Measurements from ENCODE around the gene KPNA2. TPM values are rescaled to one million over a fixed set of nuclear protein-coding genes. Genes with fewer than 3 reads are reported as not detected.
A peak's percentile ranks its signal among the peaks of the same experiment; 100 is the strongest.

Gene KPNA2
- polyA plus RNA-seq, 1 donor (not counting 4 experiments of a cell fraction or from before 2014, with no cell fraction given), result 186 TPM

DNA sequence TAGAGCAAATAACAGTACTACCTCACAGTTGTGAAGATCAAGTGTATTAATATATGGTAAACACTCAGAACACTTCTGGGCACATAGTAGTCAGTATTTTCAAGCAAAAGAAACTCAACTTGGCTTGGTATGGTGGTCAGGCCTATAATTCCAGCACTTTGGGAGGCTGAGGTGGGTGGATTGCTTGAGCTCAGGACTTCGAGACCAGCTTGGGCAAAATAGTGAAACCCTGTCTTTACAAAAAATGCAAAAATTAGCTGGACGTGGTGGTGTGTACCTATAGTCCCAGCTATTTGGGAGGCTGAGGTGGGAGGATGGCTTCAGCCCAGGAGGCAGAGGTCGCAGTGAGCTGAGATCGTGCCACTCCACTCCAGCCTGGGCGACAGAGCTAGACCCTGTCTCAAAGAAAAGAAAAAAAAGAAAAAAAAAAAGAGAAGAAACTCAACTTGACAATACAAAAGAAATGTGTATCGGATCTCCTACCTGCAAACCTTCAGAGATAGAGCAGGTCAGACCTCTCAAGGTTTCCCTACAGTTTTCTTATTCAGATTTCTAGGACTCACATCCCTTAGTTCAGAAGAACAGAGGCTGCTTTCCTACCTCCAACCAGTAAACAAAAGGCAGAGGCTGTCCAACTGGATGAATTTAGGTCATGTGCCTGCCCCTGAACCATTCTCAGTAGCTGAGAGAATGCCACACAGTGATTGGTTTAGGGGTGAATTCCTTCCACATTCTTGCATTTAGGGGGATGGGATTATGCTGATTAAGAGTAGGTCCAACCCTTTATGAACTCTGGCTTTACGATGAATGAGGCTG, 1.7 kb upstream of the KPNA2 start:
- Histone ChIP-seq H3K4me1 (ENCODE audit: control insufficient read depth, extremely low read depth, insufficient read depth, low read length) (peaks cover 16% of the 10 kb centered on the region), H3K4me2 (ENCODE audit: control insufficient read depth, extremely low read depth, insufficient read depth, low read depth, low read length) (no peak overlapping the region), H3K4me3 (ENCODE audit: control insufficient read depth in 2 of 3, extremely low read depth in 1 of 3, insufficient read depth in 2 of 3, low read depth in 1 of 3, low read length in 3 of 3) (no peak overlapping the region), H4K20me1 (ENCODE audit: control insufficient read depth, extremely low read depth, insufficient read depth, low read length) (no peaks in the 10 kb centered on the region), H3K27ac (ENCODE audit: control insufficient read depth, insufficient read depth, low read length) (no peak overlapping the region), H3K79me2 (ENCODE audit: control insufficient read depth, insufficient read depth, low read length) (peaks cover 32% of the 10 kb centered on the region), H3K9me1 (ENCODE audit: control insufficient read depth, extremely low read depth, insufficient read depth, low read length) (no peaks in the 10 kb centered on the region), H3K36me3 (ENCODE audit: control insufficient read depth in 2 of 2, extremely low read depth in 1 of 2, insufficient read depth in 2 of 2, low read length in 2 of 2) (peaks cover 4 to 6% of the 10 kb centered on the region in 2 experiments), H3K9me3 (ENCODE audit: control insufficient read depth, low read depth, low read length) (no peaks in the 10 kb centered on the region), H3K27me3 (ENCODE audit: control insufficient read depth, extremely low read depth, insufficient read depth, low read length) (no peaks in the 10 kb centered on the region), H3K9ac (ENCODE audit: control insufficient read depth, extremely low read depth, insufficient read depth, low read length) (no peak overlapping the region), H2AFZ (ENCODE audit: control insufficient read depth, low read length) (peak overlapping the region; percentile 52)
- dilution Hi-C loops (cut with MboI; ENCODE audit: extremely low pct_ligation_motif_present, low sequenced_read_pairs), result no loop called here
- TF ChIP-seq, protein P1, sequence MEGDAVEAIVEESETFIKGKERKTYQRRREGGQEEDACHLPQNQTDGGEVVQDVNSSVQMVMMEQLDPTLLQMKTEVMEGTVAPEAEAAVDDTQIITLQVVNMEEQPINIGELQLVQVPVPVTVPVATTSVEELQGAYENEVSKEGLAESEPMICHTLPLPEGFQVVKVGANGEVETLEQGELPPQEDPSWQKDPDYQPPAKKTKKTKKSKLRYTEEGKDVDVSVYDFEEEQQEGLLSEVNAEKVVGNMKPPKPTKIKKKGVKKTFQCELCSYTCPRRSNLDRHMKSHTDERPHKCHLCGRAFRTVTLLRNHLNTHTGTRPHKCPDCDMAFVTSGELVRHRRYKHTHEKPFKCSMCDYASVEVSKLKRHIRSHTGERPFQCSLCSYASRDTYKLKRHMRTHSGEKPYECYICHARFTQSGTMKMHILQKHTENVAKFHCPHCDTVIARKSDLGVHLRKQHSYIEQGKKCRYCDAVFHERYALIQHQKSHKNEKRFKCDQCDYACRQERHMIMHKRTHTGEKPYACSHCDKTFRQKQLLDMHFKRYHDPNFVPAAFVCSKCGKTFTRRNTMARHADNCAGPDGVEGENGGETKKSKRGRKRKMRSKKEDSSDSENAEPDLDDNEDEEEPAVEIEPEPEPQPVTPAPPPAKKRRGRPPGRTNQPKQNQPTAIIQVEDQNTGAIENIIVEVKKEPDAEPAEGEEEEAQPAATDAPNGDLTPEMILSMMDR (optimal IDR thresholded peaks at IDR 0.05 in 1 of 3, IDR thresholded peaks at IDR 0.05 in 1 of 3, conservative IDR thresholded peaks at IDR 0.05 in 1 of 3; ENCODE audit: extremely low read depth in 1 of 3, insufficient read depth in 2 of 3, low read length in 3 of 3), result no peak
- TF ChIP-seq EZH2 (IDR thresholded peaks at IDR 0.05; ENCODE audit: low read length), result no peak
- FAIRE-seq (no peak), DNase-seq (ENCODE audit: low read depth, low spot score) (no peak)

DNA sequence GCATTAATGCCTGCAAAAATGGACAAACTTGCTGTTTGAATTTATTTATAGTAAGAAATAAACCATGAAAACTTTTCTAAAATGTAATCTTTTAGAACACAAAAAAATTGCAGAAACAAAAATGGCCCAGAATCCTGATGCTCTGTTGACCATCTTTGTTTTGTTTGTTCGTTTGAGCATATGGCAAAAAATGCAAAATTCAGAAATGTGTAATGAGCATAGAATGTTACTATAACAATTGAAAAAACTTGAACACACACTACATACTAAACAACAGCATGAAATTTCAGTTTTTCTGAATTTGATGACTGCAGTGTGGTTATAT, 1.1 kb upstream of the KPNA2 start:
- peak overlapping the region in 1 of 3 experiments; percentile 50 for H3K4me3 ChIP-seq (ENCODE audit: control insufficient read depth in 2 of 3, extremely low read depth in 1 of 3, insufficient read depth in 2 of 3, low read depth in 1 of 3, low read length in 3 of 3)

More for the DNA sequence above, 1.1 kb upstream of the KPNA2 start:
- Histone ChIP-seq H3K9ac (ENCODE audit: control insufficient read depth, extremely low read depth, insufficient read depth, low read length) (no peak overlapping the region), H3K27me3 (ENCODE audit: control insufficient read depth, extremely low read depth, insufficient read depth, low read length) (no peaks in the 10 kb centered on the region), H3K27ac (ENCODE audit: control insufficient read depth, insufficient read depth, low read length) (no peak overlapping the region), H2AFZ (ENCODE audit: control insufficient read depth, low read length) (peak overlapping the region; percentile 52), H3K9me1 (ENCODE audit: control insufficient read depth, extremely low read depth, insufficient read depth, low read length) (no peaks in the 10 kb centered on the region), H4K20me1 (ENCODE audit: control insufficient read depth, extremely low read depth, insufficient read depth, low read length) (no peaks in the 10 kb centered on the region), H3K4me2 (ENCODE audit: control insufficient read depth, extremely low read depth, insufficient read depth, low read depth, low read length) (peak overlapping the region; percentile 74), H3K36me3 (ENCODE audit: control insufficient read depth in 2 of 2, extremely low read depth in 1 of 2, insufficient read depth in 2 of 2, low read length in 2 of 2) (peaks cover 6 to 8% of the 10 kb centered on the region in 2 experiments), H3K4me1 (ENCODE audit: control insufficient read depth, extremely low read depth, insufficient read depth, low read length) (peaks cover 16% of the 10 kb centered on the region), H3K79me2 (ENCODE audit: control insufficient read depth, insufficient read depth, low read length) (peaks cover 35% of the 10 kb centered on the region), H3K9me3 (ENCODE audit: control insufficient read depth, low read depth, low read length) (no peaks in the 10 kb centered on the region)
- dilution Hi-C loops (cut with MboI; ENCODE audit: extremely low pct_ligation_motif_present, low sequenced_read_pairs), result no loop called here
- no peak for TF ChIP-seq EZH2 (IDR thresholded peaks at IDR 0.05; ENCODE audit: low read length)
- TF ChIP-seq, protein P1 (optimal IDR thresholded peaks at IDR 0.05 in 1 of 3, IDR thresholded peaks at IDR 0.05 in 1 of 3, conservative IDR thresholded peaks at IDR 0.05 in 1 of 3; ENCODE audit: extremely low read depth in 1 of 3, insufficient read depth in 2 of 3, low read length in 3 of 3), result no peak
- DNase-seq (ENCODE audit: low read depth, low spot score) (no peak), FAIRE-seq (no peak)

All from keratinocyte (primary cell).